NCI-H748 (cell line): ENCODE measurements around the gene MIA2.

Experiments used
- DNase-seq: peaks from one replicate; lab custom pipeline; 2025; ENCODE audit not compliant: unreplicated experiment; lab: John Stamatoyannopoulos, UW

Gene MIA2

DNA sequence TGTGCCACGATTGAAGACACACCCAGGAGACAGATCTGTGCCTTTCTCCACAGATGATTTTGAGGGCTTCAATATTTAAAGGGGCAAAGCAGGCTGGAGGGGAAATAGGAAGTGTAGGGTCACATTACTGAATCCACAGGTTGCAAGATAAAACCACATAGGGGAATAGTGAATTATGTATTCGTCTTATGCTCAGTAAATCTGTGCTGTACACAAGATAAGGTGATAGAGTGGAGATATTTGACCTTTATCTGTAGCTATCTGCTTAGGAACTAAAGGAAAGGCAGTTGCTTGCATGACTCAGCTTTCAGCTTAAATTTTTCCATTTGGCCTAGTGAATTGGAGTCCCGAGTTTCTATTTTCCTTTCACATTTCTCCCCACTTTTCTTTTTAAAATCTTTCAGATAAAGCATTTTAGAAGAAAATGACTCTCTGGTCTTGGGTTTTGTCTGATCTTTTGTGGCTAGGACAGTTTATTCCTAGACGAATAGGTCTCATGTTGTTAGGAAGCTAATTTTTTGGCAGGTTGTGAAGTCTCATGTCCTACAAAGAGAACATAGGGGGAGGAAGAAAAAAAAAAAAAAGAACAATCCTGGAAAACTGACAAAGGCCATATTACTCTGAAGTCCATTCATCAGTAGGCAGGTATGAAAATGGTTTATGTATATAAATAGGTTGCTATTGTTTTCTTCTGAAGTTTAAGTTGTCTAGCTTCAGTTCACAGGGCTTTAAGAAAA, 143.1 kb downstream of the MIA2 start:
- DNase-seq, result no peak

DNA sequence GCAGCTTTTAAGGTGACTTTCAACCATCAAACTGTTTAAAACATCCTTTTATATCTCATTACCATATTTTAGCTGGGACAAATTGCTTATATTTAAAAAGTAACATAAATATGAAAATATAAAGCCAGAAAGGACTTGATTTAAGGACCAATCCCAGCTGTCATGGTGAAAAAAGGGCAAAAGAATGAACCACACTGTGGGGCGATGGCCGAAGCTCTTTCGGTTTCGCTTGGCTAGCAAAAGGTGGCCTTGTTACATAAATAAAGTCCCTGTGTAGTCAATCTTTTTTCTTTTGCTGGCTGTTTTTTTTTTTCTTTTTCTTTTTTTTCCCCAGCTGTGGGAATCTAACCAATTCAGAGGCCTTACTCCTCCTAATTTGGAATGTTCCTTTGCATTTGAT, 147.7 kb downstream of the MIA2 start:
- no peak for DNase-seq

DNA sequence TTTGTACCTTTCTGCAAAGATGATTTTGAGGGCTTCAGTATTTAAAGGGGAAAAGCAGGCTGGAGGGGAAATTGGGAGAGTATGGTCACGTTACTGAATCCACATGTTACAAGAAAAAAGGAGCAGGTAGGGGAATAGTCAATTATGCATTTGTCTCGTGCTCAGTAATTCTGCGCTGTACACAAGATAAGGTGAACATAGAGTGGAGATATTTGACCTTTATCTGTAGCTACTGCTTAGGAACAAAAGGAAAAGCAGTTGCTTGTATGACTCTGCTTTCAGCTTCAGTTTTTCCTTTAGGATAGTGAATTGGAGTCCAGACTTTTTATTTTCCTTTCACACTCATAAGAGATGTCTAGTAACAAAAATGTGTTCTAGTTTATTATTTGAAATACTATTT, 148.7 kb downstream of the MIA2 start:
- DNase-seq, result no peak

DNA sequence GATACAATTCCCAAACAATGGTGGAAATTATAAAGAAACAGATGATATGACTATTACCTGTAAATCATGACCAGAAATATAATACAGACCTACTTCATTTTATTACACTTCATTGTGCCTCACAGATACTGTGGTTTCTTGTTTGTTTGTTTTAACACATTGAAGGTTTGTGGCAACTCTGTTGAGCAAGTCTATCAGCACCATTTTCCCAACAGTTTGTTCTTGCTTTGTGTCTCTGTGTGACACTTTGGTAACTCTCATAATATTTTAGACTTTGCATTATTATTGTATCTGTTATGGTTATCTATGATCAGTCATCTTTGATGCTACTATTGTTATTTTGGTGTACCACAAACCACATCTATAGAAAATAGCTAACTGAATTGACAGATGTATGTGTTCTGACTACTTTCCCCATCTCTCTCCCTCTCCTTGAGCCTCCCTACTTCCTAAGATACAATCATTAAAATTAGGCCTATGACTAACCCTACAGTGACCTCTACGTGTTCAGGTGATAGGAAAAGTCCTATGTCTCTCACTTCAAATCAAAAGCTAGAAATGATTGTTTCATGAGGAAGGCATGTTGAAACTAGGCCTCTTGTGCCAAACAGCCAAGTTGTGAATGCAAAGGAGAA, 149.4 kb downstream of the MIA2 start:
- no peak for DNase-seq

DNA sequence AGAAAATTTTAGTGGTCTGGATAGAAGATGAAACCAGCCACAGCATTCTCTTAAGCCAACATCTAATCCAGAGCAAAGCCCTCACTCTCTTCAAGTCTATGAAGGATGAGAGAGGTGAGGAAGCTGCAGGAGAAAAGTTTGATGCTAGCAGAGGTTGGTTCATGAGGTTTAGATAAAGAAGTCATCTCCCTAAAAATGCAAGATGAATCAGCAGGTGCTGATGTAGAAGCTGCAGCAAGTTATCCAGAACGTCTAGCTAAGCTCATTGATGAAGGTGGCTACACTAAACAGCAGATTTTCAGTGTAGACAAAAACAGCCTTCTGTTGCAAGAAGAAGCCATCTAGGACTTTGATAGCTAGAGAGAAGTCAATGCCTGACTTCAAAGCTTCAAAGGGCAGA, 150.0 kb downstream of the MIA2 start:
- DNase-seq, result no peak

DNA sequence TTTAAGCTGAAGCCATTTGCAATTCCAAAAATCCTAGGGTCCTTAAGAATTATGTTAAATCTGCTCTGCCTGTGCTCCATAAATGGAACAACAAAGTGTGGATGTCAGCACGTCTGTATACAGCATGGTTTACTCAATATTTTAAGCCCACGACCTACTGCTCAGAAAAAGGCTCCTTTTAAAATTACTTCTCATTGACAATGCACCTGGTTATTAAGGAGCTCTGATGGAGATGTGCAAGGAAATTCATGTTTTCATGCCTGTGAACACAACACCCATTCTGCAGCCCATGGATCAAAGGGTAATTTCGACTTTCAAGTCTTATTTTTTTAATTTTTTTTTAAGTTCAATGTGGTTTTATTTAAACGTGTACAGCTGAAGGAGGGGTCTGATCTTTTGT, 150.5 kb downstream of the MIA2 start:
- no peak for DNase-seq

DNA sequence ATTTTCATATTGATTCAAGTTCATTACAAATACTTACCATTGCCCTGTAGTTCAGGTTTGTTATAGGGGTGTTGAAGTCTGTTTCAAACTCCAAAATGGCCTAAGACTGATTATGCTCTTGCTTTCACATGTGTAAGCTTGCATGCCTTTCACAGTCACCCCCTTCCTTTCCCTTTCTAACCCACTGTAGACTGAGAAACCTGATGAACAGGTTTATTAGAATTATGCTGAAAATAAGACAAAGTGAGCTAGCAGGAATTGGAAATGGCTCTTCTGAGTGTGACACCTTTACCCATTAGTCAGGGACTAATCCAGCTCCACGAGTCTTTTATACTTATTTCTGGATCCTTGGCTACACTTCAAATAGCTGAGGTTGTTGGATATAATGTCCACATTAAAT, 159.6 kb downstream of the MIA2 start:
- DNase-seq, result peak; percentile 12

DNA sequence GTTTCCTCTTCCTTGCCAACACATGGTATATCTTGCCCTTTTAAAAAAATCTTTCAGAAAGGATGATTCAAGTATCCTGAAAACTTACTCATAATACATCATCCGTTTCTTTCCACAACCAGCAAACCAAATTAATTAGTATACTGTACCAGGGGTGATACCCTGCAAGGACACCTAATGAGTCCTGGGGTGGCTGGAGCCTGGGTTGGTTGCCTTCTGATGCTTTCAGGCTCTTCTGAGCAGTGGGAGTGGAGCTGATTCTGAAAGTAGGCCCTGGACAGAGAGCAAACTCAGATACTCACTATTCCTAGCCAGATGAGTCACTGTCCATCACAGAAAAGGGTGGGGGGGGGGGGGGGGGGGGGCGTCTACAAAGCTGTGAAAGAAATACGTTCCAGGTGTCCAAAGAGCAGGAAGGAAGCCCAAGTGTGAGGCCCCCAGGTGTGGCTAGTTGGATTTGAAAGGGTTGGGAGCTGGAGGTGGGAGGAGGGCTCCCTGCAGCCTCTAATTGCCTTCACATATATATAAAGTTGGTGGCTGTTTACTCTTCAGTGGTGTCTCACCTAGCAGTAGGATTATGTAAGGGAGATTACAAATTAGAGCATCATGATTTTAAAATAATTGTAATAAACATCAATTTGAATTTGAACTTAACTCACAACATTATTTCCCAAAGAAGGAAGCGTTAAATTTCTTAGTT, 162.0 kb downstream of the MIA2 start:
- no peak for DNase-seq

DNA sequence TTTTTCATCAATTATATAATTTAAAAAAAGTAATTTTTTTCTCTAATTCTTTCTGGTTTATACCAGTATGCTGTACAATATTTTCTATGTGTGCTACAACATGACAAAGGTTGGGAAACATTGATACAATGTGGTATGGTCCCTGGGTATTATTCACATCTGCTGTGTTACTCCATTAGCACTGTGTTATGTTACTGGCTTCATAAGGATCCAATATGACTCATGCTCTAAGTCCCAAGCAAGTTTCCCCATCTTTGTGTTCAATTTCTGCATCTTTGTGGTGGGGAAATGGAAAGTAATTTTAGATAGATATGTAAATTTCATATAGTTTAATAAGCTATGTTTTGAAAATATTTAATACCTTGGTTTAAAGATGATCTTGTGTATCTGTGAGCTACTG, 162.7 kb downstream of the MIA2 start:
- DNase-seq, result no peak

DNA sequence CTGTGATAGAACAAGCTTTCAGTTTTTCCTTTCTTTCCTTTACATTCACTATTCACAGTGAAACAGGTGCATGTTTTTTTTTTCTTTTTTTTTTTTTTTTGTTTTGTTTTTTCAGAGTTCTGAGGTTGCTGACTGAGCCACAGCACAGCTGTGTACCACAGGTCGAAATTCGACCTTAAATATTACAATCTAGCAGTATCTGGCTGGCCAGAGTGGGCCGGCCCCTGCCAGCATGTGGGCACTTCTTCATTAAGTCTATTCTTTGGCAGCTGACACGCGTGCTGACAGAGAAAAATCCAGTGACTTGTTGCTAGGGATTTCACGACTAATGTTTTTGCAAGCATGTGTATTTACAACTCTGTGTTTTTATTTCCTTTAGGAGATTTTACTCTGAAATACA, 164.7 kb downstream of the MIA2 start:
- no peak for DNase-seq

DNA sequence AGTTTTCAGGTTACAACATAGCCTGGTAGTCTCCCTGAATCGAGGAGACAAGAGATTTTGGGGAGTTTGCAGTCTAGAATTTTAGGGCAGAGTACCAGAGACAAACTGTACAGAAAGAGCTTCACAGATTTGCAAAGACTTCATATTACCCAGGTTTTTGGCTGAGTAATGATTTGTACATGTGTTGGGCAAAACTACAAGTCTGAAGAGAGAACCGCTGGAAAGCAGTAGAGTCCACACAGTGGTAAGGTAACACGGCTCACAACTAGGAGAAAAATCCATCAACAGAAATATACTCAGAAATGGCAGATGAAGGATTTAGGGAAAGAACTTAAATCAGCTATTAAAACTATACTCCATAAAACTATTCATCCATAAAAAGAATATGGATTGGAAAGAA, 172.8 kb downstream of the MIA2 start:
- no peak for DNase-seq

DNA sequence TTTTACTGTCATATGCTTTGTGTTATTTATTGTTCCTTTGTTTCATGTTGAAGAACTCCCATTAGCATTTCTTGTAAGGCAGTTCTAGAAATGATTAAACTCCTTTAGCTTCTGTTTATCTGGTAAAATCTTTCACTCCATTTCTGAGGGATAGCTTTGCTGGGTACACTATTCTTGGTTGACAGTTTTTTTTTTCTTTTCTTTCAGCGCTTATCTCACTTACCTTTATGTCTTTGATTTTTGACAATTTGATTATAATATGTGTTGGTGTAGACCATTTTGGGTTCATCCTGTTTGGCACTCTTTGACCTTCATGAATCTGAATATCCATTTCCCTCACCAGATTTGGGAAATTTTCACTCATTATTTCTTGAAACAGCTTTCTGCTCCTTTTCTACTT, 182.4 kb downstream of the MIA2 start:
- no peak for DNase-seq

DNA sequence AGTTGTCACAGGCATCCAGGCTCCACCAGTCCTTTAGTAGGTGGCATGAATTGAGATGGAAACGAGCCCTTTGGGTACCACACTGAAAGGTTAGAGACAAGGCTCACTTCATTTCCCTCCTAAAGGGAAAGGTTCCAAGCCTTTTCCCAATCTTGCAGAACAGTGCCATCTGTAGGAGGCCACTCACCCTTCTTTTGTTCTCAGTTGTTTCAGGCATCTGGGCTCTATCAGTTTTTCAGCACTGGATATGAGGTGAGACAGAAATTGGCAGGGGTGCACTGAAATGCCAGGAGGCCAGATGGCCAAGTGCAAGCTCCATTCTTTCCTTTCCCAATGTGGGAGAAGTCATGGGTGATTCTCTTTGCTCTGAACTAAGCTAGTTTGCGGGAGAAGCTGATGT, 183.3 kb downstream of the MIA2 start:
- DNase-seq, result peak; percentile 30

DNA sequence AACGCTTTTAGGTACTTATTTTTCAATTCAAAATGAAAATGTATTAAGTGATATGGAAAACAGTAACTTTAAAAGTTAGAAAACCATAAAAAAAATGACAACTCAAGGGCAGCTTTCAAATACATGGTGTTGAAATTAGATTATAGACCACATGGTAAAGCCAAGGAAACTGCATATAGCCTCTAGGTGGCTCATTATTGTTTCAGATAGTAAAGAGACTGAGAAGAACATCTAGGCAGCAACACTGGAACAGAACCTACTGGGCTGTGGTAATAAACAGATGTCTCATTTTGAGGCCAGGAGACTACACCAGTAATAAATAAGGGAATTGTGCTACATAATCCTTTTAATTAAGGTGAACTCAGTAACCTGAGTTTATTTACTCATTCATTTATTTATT, 185.6 kb downstream of the MIA2 start:
- no peak for DNase-seq

DNA sequence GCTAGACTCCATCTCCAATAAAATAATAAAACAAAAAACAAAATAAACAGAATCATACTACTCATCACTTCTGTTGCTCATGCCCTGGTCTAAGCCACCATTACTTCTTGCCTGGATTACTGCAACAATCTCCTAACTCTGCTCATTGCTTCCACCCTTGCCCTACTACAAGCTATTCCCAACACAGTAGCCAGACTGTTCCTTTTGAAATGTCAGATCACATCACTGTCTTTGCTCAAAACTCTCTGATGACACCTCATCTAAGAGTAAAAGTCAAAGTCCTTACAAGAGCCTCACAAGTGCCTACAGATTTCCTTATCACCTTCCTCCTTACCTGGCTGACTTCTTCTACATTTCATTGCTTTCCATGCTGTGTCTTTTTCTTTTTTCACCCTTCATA, 188.5 kb downstream of the MIA2 start:
- DNase-seq, result no peak

DNA sequence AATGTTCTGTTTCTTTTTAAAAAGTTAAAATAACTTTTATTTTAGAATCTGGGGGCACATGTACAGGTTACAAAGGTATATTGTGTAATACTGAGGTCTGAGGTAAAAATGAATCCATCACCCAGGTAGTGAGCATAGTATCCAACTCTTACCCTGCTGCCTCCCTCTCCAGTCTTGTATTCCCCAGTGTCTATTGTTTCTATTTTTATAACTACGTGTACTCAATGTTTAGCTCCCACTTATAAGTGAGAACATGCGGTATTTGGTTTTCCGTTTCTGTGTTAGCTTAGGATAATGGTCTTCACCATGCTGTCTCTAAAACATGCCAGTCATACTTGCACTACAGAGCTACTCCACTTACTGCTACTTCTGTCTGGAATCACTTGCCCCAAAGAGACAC, 190.1 kb downstream of the MIA2 start:
- DNase-seq, result no peak

DNA sequence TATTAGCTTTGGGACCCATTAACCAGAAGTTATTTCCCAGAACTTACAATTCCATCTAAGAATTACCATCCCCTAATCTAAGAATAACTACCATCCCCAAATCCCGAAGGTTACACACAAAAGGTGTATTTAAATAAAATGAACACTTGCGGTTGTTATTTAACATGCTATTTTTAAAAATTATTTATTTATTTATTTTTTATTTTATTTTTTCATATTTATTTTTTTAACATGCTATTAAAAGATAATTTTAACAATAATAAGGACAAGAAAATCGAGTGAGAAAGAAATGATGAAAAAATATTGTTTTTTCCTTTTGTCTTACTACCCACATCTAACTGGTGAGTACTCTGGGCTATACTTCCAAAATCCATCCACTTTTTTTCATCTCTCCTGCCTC, 192.2 kb downstream of the MIA2 start:
- DNase-seq, result no peak

DNA sequence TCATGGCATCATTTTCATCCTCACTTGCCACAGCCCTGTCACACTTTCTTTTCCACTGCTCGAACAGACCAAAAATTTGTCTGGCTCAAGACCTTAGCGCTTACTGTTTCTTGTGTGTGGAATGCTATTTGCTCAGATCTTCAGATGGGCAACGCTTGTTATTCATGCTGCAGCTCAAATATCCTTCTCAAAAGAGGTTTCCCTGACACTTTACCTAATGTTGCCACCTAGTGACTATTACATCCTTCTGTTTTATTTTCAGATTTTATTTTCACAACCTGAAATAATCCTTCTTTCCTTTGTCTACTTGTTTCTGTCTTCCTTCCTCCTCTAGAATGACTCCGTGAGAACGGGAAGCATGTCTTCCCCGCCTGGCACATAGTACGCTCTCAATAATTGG, 192.9 kb downstream of the MIA2 start:
- peak; percentile 43 for DNase-seq

DNA sequence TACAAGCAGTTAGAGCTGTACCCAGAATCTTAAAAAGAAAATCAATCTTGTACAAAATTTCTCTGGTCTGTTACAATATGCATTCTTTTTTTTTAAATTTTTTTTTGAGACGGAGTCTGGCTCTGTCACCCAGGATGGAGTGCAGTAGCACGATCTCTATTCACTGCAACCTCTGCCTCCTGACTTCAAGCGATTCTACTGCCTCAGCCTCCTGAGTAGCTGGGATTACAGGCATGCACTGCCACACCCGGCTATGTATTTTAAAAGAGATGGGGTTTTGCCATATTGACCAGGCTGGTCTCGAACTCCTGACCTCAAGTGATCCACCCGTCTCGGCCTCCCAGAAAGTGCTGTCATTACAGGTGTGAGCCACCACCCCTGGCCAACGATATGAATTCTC, 194.4 kb downstream of the MIA2 start:
- DNase-seq, result no peak

DNA sequence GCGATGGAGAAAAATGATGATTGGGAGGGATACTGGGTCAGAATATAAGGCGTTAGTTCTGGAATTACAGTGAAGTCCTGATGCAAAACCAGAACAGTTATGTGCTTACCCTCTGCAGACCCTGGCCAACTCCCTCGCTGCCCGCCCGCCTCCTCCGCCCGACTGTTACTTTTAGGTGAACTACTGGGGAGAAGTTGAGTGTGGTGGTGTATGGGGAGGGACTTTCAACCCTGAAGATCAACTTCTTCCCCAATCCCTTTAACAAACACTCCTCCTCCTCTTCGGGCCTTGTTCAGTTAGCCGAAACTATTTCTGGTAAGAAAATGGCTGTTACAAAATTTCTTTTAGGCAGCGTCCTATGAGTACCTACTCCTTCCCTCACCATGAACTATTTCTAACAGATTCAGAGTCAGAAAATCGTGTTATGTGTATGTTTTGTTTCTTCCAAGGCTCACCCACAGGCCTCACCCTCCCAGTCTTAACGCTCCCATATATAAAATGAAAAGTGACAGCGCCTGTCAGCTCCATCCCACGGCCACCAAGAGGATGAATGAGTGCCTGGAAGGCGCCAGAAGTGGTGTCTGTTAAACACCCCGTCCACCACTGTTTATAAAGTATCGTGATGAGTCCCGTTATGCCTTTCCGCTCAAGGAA, 197.2 kb downstream of the MIA2 start:
- DNase-seq, result no peak

DNA sequence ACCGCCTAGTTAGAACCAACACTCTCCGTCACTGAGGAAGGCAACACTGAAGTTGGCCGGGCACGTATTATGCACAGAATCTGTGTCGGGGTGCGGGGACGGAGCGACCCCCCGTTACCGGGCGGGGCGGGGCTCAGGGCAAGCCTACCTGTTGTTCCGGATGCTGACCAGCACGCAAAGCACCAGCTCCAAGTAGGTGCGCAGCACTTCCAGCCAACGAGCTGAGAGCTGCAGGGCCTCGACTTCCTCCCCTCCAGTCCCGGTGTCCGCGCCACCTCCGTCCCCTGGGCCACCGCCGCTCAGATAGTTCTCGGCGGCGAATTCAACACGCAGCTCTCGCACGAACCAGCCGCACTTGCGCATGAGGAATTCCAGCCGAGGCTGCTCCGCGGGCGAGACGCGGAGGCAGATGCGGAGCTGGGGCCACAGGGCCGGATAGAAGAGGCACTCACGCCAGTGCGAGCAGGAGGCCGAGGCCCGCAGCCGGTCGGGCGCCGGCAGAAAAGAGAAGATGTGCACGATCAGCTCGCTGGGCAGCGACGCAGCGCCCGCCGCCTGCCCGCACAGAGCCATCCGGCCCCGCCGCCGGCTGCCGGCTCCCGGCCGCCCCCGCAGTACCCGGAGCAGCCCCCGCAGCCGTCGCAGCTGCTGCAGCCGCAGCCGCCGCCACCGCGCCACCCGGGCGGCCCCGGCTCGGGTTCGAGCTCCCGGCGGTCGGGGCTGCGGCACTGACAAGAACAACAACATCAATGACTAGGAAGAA, 197.9 kb downstream of the MIA2 start:
- DNase-seq, result peak; percentile 79
